Naive B cell (primary cell): ENCODE results near the gene SLC7A9. TPM values are rescaled to one million over a fixed set of nuclear protein-coding genes. Genes with fewer than 3 reads are reported as not detected.
"Not testable (repeated sequence)": the region's sequence is repeated elsewhere in the genome, so short reads cannot be mapped to it uniquely, and the experiment has no call there.

Experiments
- ATAC-seq, 2 donors: fragments of 150-1000 bp; cut with Tn5 transposase; 2 replicates each; pipeline ENCODE4 v1.10.0; 2021; ENCODE audit warnings: low read depth in 2 of 2, mild to moderate bottlenecking in 2 of 2, moderate library complexity in 2 of 2
- DNase-seq: peaks from one replicate; pipeline ENCODE4 v3.0.0; 2022
- H3K27ac Mint-ChIP-seq, 6 donors: one replicate each; pipeline ENCODE4 v1.8.0; 2020 to 2022; ENCODE audit warnings: mild to moderate bottlenecking in 6 of 6, mixed read lengths in 6 of 6, moderate library complexity in 5 of 6, inconsistent platforms in 2 of 6
- H3K27me3 Mint-ChIP-seq, 3 donors: one replicate each; pipeline ENCODE4 v1.8.0; 2021 to 2022; ENCODE audit warnings: mixed read lengths in 3 of 3, mild to moderate bottlenecking in 1 of 3
- H3K36me3 Mint-ChIP-seq, 2 donors: one replicate each; pipeline ENCODE4 v1.8.0; 2020 to 2022; ENCODE audit warnings: mixed read lengths in 2 of 2, inconsistent platforms in 1 of 2, mild to moderate bottlenecking in 1 of 2
- H3K4me1 Mint-ChIP-seq, 3 donors: one replicate each; pipeline ENCODE4 v1.8.0; 2020 to 2022; ENCODE audit warnings: mixed read lengths in 3 of 3, inconsistent platforms in 1 of 3, mild to moderate bottlenecking in 1 of 3, moderate library complexity in 1 of 3
- H3K4me3 Mint-ChIP-seq, 8 donors: one replicate each; pipeline ENCODE4 v1.8.0; 2020 to 2022; ENCODE audit warnings: mild to moderate bottlenecking in 8 of 8, mixed read lengths in 8 of 8, moderate library complexity in 8 of 8, inconsistent platforms in 2 of 8
- H3K9me3 Mint-ChIP-seq, 7 donors: one replicate each; pipeline ENCODE4 v1.8.0; 2020 to 2022; ENCODE audit warnings: mixed read lengths in 7 of 7, mild to moderate bottlenecking in 5 of 7, inconsistent platforms in 2 of 7, moderate library complexity in 1 of 7
- polyA plus RNA-seq, 6 donors: library from polyadenylated mRNA; unstranded; fragments of 300-500 nt; fragmentation: Illumina TruSeq; gene quantifications; one replicate each; pipeline ENCODE4 v1.2.3, GENCODE V29; 2021; ENCODE audit warnings: low read depth in 6 of 6

SLC7A9 gene
- polyA plus RNA-seq, 6 donors from 2014 or later, result not detected

DNA sequence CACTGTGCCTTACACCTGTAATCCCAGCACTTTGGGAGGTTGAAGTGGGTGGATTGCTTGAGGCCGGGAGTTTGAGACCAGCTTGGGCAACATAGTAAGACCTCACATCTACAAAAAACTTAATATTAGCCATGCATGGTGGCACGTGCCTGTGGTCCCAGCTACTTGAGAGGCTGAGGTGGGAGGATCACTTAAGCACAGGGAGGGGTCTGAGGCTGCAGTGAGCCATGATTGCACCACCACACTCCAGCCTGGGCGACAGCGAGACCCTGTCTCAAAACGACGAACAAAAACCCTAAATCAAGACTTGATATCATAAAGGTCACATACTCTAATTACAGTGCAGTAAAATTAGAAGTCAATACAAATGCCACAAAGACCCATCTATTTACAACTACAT lies 17.4 kb downstream of the SLC7A9 start:
- peaks cover 0 to 3% (median 2%) of the 10 kb centered on the region in 7 donors for H3K9me3 Mint-ChIP-seq
- no peak for ATAC-seq
- H3K4me1 Mint-ChIP-seq, result no peaks in the 10 kb centered on the region
- no peak overlapping the region for H3K27ac Mint-ChIP-seq
- H3K36me3 Mint-ChIP-seq, result peaks cover 0 to 3% of the 10 kb centered on the region in 2 donors
- no peak for DNase-seq
- H3K27me3 Mint-ChIP-seq, result no peaks in the 10 kb centered on the region
- no peak overlapping the region for H3K4me3 Mint-ChIP-seq

DNA sequence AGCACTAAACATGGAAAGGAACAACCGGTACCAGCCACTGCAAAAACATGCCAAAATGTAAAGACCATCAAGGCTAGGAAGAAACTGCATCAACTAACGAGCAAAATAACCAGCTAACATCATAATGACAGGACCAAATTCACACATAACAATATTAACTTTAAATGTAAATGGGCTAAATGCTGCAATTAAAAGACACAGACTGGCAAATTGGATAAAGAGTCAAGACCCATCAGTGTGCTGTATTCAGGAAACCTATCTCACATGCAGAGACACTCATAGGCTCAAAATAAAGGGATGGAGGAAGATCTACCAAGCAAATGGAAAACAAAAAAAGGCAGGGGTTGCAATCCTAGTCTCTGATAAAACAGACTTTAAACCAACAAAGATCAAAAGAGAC lies 21.5 kb downstream of the SLC7A9 start:
- not testable (repeated sequence) for H3K27ac Mint-ChIP-seq, ATAC-seq, H3K4me3 Mint-ChIP-seq, H3K36me3 Mint-ChIP-seq, DNase-seq, H3K27me3 Mint-ChIP-seq, H3K4me1 Mint-ChIP-seq
- peaks cover 0 to 12% (median 7%) of the 10 kb centered on the region in 7 donors for H3K9me3 Mint-ChIP-seq

DNA sequence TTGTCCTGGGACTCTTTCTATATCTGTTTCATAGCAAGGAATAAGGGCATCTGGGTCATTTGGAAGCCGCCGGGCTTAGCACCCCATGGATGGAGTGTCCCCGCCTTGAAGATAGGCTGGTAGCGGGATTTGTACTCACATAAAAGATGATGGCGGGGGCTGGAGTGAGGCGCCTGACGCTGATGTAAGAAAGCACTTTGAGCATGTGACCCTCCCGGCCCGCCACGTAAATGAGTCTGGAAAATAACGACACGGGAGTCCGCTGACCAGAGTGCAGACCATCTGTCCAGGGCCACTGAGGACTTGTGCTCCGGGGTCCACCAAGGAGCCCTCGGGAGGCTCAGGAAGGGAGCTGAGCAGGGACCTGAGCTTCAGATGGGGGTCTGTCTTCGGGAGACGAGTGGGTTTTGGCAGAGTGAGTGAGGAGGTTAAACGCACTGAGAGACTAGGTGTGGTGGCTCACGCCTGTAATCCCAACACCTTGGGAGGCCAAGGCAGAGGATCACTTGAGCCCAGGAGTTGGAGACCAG lies 25.8 kb downstream of the SLC7A9 start:
- Mint-ChIP-seq H3K36me3 (peaks cover 21 to 27% of the 10 kb centered on the region in 2 donors), H3K27me3 (no peaks in the 10 kb centered on the region), H3K27ac (peak overlapping the region in 1 of 6 donors; percentile 59), H3K4me3 (no peak overlapping the region), H3K4me1 (no peaks in the 10 kb centered on the region), H3K9me3 (peaks cover 5 to 41% (median 32%) of the 10 kb centered on the region in 7 donors)
- DNase-seq (no peak), ATAC-seq (no peak)

DNA sequence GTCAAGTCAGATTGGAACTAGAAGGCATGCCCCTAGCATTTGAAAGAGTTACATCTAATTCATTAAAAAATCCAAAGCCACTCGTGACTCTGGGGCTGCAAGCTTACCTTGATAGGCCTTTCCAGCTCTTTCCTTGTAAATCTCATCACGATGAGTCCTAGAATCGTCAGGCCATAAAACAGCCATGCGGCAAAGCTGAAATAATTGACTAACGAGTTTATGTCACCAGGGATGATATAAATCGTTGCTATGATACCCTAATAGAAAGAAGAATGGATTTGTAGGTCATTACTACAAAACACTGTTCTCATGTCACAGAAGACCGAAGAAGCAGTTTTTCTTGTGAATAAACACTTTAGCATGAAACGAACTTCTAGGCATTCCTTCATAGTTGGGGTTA lies 27.5 kb downstream of the SLC7A9 start:
- ATAC-seq (no peak), DNase-seq (no peak)
- Mint-ChIP-seq H3K36me3 (peaks cover 21 to 23% of the 10 kb centered on the region in 2 donors), H3K4me1 (no peaks in the 10 kb centered on the region), H3K27me3 (no peaks in the 10 kb centered on the region), H3K27ac (no peak overlapping the region), H3K9me3 (peaks cover 5 to 38% (median 29%) of the 10 kb centered on the region in 7 donors), H3K4me3 (no peak overlapping the region)

DNA sequence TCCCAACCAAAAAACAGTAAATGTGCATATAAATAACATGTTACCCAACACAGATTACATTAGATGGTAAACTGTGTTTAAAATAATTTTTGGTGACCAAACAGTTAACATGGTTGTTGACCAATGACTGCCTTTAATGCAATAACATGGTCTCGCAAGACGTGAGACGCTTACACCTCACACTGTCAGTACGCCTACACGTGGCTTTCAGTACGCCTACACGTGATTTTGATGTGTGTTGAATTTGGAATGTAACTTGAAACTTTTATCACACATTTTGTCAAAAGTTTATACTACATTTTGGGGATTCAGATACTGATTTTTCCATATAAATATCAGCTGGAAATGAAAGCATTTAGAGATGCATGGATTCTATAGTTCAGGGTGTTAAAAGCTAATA lies 32.0 kb downstream of the SLC7A9 start:
- no peak overlapping the region for H3K27ac Mint-ChIP-seq
- H3K9me3 Mint-ChIP-seq, result peaks cover 5 to 29% (median 25%) of the 10 kb centered on the region in 7 donors
- no peak overlapping the region for H3K4me3 Mint-ChIP-seq
- no peaks in the 10 kb centered on the region for H3K27me3 Mint-ChIP-seq
- H3K36me3 Mint-ChIP-seq, result peaks cover 20 to 21% of the 10 kb centered on the region in 2 donors
- no peaks in the 10 kb centered on the region for H3K4me1 Mint-ChIP-seq
- ATAC-seq, result no peak
- no peak for DNase-seq

DNA sequence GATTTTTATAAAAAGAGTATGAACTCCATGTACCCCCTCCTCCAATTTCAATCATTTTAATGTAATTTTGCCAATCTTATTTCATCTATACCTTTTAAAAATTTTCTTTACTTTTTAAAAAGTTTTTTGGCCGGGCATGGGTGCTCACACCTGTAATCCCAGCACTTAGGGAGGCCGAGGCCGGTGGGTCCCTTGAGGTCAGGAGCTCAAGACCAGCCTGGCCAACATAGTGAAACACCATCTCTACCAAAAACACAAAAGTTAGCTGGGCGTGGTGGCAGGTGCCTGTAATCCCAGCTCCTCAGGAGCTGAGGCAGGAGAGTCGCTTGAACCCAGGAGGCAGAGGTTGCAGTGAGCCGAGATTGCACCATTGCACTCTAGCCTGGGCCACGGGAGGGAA lies 36.2 kb downstream of the SLC7A9 start:
- H3K4me1 Mint-ChIP-seq, ATAC-seq, H3K4me3 Mint-ChIP-seq, H3K9me3 Mint-ChIP-seq, H3K27me3 Mint-ChIP-seq, H3K27ac Mint-ChIP-seq, DNase-seq, H3K36me3 Mint-ChIP-seq: not testable (repeated sequence)

DNA sequence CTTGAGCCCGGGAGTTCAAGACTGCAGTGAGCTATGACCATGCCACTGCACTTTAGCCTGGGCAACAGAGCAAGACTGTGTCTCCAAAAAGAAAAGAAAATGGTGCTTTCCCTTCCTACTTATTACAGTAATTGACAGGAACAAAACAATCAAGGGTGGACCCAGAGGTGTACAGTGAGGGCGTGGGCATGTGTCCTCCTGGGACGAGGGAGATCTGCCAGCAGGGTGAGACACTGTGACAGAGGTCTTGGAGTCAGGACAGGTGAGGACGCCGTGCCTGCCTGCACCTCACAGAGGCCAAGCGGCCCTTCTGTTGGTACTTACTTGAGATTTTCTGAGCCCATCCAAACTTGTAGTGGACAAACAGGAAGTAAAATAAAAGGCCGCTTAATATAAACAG lies 36.7 kb downstream of the SLC7A9 start:
- H3K4me1 Mint-ChIP-seq, H3K27me3 Mint-ChIP-seq, H3K4me3 Mint-ChIP-seq, DNase-seq, H3K36me3 Mint-ChIP-seq, ATAC-seq, H3K27ac Mint-ChIP-seq, H3K9me3 Mint-ChIP-seq: not testable (repeated sequence)

DNA sequence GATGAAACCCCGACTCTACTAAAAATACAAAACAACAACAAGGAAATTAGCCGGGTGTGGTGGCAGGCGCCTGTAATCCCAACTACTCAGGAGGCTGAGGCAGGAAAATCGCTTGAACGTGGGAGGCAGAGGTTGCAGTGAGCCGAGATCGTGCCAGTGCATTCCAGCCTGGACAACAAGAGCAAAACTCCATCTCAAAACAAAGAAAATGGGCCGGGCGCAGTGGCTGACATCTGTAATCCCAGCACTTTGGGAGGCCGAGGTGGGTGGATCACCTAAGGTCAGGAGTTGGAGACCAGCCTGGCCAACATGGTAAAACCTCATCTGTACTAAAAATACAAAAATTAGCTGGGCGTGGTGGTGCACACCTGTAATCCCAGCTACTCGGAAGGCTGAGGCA lies 37.5 kb downstream of the SLC7A9 start:
- H3K4me3 Mint-ChIP-seq, H3K36me3 Mint-ChIP-seq, H3K27me3 Mint-ChIP-seq, H3K9me3 Mint-ChIP-seq, H3K4me1 Mint-ChIP-seq, DNase-seq, ATAC-seq, H3K27ac Mint-ChIP-seq: not testable (repeated sequence)

DNA sequence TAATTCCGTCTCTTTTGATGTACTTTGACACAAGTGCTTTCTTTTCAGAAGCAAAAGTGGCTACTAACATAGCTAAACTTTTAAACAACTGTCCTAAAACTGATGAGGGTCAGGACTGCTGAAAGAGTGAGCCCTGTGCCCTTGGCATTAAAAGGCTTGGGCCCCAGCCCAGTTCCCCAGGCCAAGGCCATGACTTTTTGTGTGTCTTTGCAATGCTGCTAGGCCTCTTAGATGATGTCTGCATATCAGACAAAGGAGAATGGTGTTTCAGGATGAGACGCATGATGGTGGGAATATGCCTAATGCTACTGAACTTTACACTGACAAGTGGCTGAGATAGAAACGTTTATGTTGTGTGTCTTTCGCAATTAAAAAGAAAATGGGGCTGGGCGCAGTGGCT lies 38.0 kb downstream of the SLC7A9 start:
- peaks cover 0 to 3% (median 0%) of the 10 kb centered on the region in 3 donors for H3K27me3 Mint-ChIP-seq

DNA sequence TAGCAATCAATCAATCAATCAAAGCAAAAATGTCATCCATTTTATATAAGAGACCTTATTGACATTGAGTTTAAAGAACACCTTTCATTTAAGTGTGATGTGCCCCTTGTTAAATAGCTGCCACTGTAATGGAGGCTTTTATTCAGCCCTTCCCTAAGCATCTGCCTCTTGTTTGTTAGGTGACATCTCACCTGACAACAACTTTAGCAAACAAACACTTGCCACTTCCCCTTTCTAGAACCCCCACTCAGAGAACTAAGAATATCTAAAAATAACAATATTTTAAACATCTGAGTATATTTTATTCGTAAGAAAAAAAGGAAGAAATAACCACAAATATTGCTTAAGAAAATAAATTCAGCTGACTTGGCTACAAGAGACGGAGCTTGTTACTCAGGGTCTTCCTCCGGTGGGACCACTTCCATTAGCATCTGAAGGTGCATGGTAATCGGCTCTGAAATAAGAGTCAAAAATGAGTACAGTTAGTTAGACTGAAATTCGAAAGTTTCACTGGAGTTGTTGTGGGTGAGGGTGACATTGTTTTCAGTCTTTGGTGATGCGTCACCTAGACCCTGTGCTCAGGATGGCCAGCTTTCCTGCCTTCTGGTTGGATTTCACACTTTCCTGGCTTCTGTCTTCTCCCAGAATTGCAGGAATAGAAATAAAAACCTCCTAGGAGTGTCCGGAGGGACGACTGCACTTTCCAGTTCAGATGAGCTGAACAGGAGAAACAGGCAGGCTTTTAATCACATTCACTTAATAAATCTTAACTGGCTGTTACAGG lies 39.1 kb downstream of the SLC7A9 start:
- peaks cover 0 to 3% of the 10 kb centered on the region in 2 donors for H3K36me3 Mint-ChIP-seq
- H3K27ac Mint-ChIP-seq, result no peak overlapping the region
- H3K4me1 Mint-ChIP-seq, result no peaks in the 10 kb centered on the region

More for the DNA sequence above, 38.0 kb downstream of the SLC7A9 start:
- no peak for DNase-seq
- no peak for ATAC-seq
- Mint-ChIP-seq H3K4me3 (no peak overlapping the region), H3K27ac (no peak overlapping the region), H3K36me3 (peaks cover 0 to 3% of the 10 kb centered on the region in 2 donors), H3K4me1 (no peaks in the 10 kb centered on the region), H3K9me3 (no peaks in the 10 kb centered on the region)

DNA sequence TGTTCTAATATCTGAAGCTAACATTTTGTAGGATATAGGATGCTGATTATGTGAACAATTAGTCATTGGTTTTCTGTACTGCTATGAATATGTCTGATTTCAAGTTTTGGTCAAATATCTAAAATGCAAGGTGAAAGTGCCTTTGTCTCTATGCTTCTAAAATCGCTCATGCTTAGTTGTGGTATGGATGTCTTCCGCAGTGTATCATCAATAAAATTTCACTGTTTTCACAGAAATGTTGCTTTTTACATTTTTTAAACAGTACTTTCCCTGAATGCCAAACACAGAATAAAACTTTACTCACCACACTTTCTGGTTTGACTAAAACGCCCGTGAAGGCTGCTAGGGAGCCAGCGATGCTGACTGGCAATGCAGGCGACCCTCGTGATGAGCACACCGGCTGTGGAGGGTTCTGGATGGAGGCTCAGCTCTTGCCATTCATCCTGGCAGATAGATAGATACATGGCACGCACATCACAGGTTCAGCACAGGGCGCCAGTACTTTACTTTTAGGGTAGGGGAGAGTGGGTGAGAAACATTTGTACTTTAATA lies 40.1 kb downstream of the SLC7A9 start:
- Mint-ChIP-seq H3K27me3 (peaks cover 3 to 9% (median 8%) of the 10 kb centered on the region in 3 donors), H3K4me3 (no peak overlapping the region), H3K4me1 (peaks cover 0 to 2% (median 0%) of the 10 kb centered on the region in 3 donors), H3K36me3 (peaks cover 0 to 3% of the 10 kb centered on the region in 2 donors), H3K9me3 (no peaks in the 10 kb centered on the region), H3K27ac (no peak overlapping the region)
- ATAC-seq, result no peak
- no peak for DNase-seq

More for the DNA sequence above, 39.1 kb downstream of the SLC7A9 start:
- no peak for DNase-seq
- peaks cover 0 to 3% (median 0%) of the 10 kb centered on the region in 3 donors for H3K27me3 Mint-ChIP-seq
- ATAC-seq, result no peak
- H3K9me3 Mint-ChIP-seq, result no peaks in the 10 kb centered on the region
- H3K4me3 Mint-ChIP-seq, result no peak overlapping the region

DNA sequence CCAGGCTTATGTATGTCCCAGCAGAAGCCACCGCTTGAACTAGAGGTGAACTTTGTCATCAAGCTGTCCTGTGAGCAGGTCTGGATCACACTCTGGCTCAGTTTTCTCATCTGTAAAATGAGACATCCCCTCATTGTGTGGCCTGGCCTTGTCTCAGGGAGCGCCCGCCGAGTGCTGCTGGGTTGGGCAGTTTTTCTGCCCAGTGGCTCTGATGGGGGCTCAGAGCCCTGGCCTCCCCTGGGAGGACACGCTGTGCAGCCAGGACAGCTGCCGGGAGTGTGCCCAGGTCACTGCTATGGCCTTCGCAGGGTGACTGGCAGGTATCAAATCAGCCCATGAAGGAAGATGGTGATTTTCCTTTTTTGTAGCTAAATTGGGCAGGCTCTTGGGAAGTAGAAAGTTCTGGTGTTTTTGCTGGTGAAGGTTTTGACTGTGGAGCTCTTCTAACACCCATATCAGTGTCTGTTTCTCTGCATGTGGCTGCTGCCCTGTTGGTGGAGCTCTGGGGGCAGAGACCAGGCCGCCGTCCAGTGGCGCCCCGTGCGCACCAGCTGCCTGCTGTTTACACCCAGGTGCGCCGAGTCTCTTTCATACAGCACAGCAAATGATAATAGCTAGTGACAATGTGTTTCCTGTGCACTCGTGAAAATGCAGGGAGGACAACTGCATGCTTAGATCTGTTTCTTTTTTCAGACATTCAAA lies 40.8 kb downstream of the SLC7A9 start:
- peaks cover 0 to 3% of the 10 kb centered on the region in 2 donors for H3K36me3 Mint-ChIP-seq
- DNase-seq, result no peak
- H3K4me1 Mint-ChIP-seq, result peaks cover 0 to 2% (median 0%) of the 10 kb centered on the region in 3 donors
- peaks cover 3 to 11% (median 8%) of the 10 kb centered on the region in 3 donors for H3K27me3 Mint-ChIP-seq
- H3K9me3 Mint-ChIP-seq, result no peaks in the 10 kb centered on the region
- H3K4me3 Mint-ChIP-seq, result no peak overlapping the region
- no peak overlapping the region for H3K27ac Mint-ChIP-seq
- no peak for ATAC-seq

DNA sequence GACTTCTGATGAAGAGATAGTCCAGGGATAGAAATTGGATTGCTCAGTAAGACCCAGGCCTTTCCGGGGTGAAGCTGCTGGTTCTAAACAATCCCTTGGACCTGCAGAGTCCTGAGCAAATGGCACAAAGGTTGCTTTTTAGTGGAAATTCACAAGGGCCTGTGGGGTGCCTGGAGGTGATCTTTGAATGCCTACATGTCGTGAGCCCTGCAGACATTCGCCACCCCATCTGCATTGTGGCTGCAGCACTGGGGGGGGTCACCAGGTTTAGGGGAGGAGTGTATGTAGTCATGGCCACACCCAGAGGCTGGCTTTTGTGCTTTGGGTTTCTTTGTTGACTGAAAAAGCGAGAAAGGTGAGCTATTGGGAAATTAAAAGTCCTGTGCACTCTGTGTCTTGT lies 41.4 kb downstream of the SLC7A9 start:
- no peak for DNase-seq
- Mint-ChIP-seq H3K4me3 (no peak overlapping the region), H3K27ac (no peak overlapping the region), H3K36me3 (peaks cover 0 to 3% of the 10 kb centered on the region in 2 donors), H3K9me3 (no peaks in the 10 kb centered on the region), H3K4me1 (peaks cover 0 to 2% (median 0%) of the 10 kb centered on the region in 3 donors), H3K27me3 (peaks cover 6 to 18% (median 14%) of the 10 kb centered on the region in 3 donors)
- no peak for ATAC-seq
